K562 (cell line): ENCODE results near the gene NSF. TPM values are rescaled to one million over a fixed set of nuclear protein-coding genes. Genes with fewer than 3 reads are reported as not detected.

ENCODE experiments used
- ARID4B ChIP-seq: sonication (generic); formaldehyde crosslinking; IDR thresholded peaks from 2 replicates; pipeline ENCODE4 v1.8.0; 2022; ENCODE audit warnings: mild to moderate bottlenecking, missing genetic modification reagents
- ATF4 ChIP-seq: fragments of 450-650 bp; formaldehyde crosslinking; IDR thresholded peaks from 2 replicates; pipeline ENCODE4 v1.4.0; 2022; ENCODE audit warnings: mild to moderate bottlenecking, moderate library complexity
- CEBPB ChIP-seq: fragments of 450-650 bp; IDR thresholded peaks from 2 replicates; pipeline ENCODE4 v1.6.1; 2016; ENCODE audit warnings: missing genetic modification characterization, missing compliant biosample characterization
- CEBPG ChIP-seq, 3 experiments: fragments of 200-800 bp in 1 of 3; sonication (Bioruptor generic) in 1 of 3; sonication (generic) in 1 of 3; formaldehyde crosslinking in 1 of 3; IDR thresholded peaks in 2 of 3; conservative IDR thresholded peaks in 1 of 3; 2 replicates each; pipeline versions ENCODE4 v1.6.1 to v1.8.0; 2016 to 2022; ENCODE audit warnings: missing compliant biosample characterization in 2 of 3, missing genetic modification characterization in 2 of 3, mild to moderate bottlenecking in 1 of 3, missing genetic modification reagents in 1 of 3
- DLX4 ChIP-seq: fragments of 250-450 bp; sonication (Bioruptor Pico); IDR thresholded peaks from 2 replicates; pipeline ENCODE4 v1.6.1; 2021; ENCODE audit warnings: mild to moderate bottlenecking
- E2F6 ChIP-seq, 2 experiments: IDR thresholded peaks; 2 replicates each; pipeline ENCODE4 v1.6.1; 2011; ENCODE audit warnings: borderline replicate concordance in 1 of 2, control low read depth in 1 of 2, low read depth in 1 of 2, low read length in 1 of 2, mild to moderate bottlenecking in 1 of 2, mixed read lengths in 1 of 2, moderate library complexity in 1 of 2; ENCODE audit not compliant: insufficient read depth in 1 of 2, insufficient read length in 1 of 2, poor library complexity in 1 of 2, severe bottlenecking in 1 of 2; ENCODE audit errors: extremely low read depth in 1 of 2
- ELF2 ChIP-seq: fragments of 250-450 bp; sonication (Bioruptor Pico); IDR thresholded peaks from 2 replicates; pipeline ENCODE4 v1.5.0; 2021; ENCODE audit warnings: mild to moderate bottlenecking
- ETV5 ChIP-seq: sonication (generic); formaldehyde crosslinking; IDR thresholded peaks from 2 replicates; pipeline ENCODE4 v1.4.0; 2020; ENCODE audit warnings: low read depth, mild to moderate bottlenecking, missing genetic modification reagents
- FOSL1 ChIP-seq: fragments of 200-800 bp; sonication (Bioruptor generic); conservative IDR thresholded peaks from 2 replicates; pipeline ENCODE4 v1.6.1; 2016; ENCODE audit warnings: missing genetic modification characterization, missing compliant biosample characterization
- HNRNPK ChIP-seq: fragments of 200-400 bp; formaldehyde crosslinking; IDR thresholded peaks from one replicate; pipeline ENCODE4 v1.6.1; 2018; ENCODE audit warnings: mild to moderate bottlenecking, low read depth, low read length; ENCODE audit not compliant: poor library complexity, severe bottlenecking
- HNRNPLL ChIP-seq: fragments of 200-400 bp; formaldehyde crosslinking; IDR thresholded peaks from 2 replicates; pipeline ENCODE4 v1.6.1; 2017; ENCODE audit warnings: low read length, low read depth, mild to moderate bottlenecking; ENCODE audit not compliant: poor library complexity, severe bottlenecking
- NFE2 ChIP-seq: IDR thresholded peaks from 2 replicates; pipeline ENCODE4 v1.6.1; 2014; ENCODE audit warnings: antibody characterized with exemption, low read depth
- NRF1 ChIP-seq, 2 experiments: fragments of 450-650 bp; IDR thresholded peaks in 1 of 2; conservative IDR thresholded peaks in 1 of 2; 2 replicates each; pipeline ENCODE4 v1.6.1; 2014; ENCODE audit warnings: mild to moderate bottlenecking in 2 of 2
- RBM25 ChIP-seq: fragments of 200-400 bp; formaldehyde crosslinking; IDR thresholded peaks from 2 replicates; pipeline ENCODE4 v1.6.1; 2018; ENCODE audit warnings: low read length, low read depth, moderate library complexity; ENCODE audit not compliant: severe bottlenecking
- RNF2 ChIP-seq: sonication (generic); IDR thresholded peaks from 2 replicates; pipeline ENCODE4 v1.6.1; 2016
- STAT5B ChIP-seq: fragments of 250-450 bp; sonication (Bioruptor Pico); IDR thresholded peaks from 2 replicates; pipeline ENCODE4 v1.8.0; 2021; ENCODE audit warnings: mild to moderate bottlenecking, inconsistent platforms
- TEAD1 ChIP-seq, 2 experiments: fragments of 450-650 bp in 1 of 2; sonication (generic) in 1 of 2; formaldehyde crosslinking; IDR thresholded peaks; 2 replicates each; pipeline versions ENCODE4 v1.4.0 to v1.8.0; 2020 to 2022; ENCODE audit warnings: mild to moderate bottlenecking in 2 of 2, missing genetic modification reagents in 1 of 2
- ZFPM2 ChIP-seq: fragments of 250-450 bp; sonication (Bioruptor Pico); IDR thresholded peaks from 2 replicates; pipeline ENCODE4 v1.5.1; 2022; ENCODE audit warnings: mild to moderate bottlenecking
- ZNF408 ChIP-seq: fragments of 250-450 bp; sonication (Bioruptor Pico); IDR thresholded peaks from 2 replicates; pipeline ENCODE4 v1.4.0; 2020; ENCODE audit warnings: low read depth, mild to moderate bottlenecking, moderate library complexity
- ZNF436 ChIP-seq: fragments of 250-450, 450-650 bp; sonication (Bioruptor Pico); formaldehyde crosslinking; IDR thresholded peaks from 2 replicates; pipeline ENCODE4 v1.7.0; 2020; ENCODE audit warnings: mild to moderate bottlenecking
- ZNF561 ChIP-seq: fragments of 450-650 bp; formaldehyde crosslinking; conservative IDR thresholded peaks from 2 replicates; pipeline ENCODE4 v1.4.0; 2020; ENCODE audit warnings: mild to moderate bottlenecking, moderate library complexity
- polyA plus RNA-seq, 8 experiments: library from polyadenylated mRNA; depleted of rRNA in 4 of 8; stranded (reverse) in 5 of 8; unstranded in 3 of 8; fragments of >200 nt; fragmentation: Nextera tagmentation in 2 of 8; fragmentation: Illumina TruSeq in 1 of 8; extraction: Ambion mirVana in 2 of 8; extraction: Trizol in 1 of 8; gene quantifications; 2 replicates each; pipeline versions ENCODE4 v1.2.1 to v1.2.3, GENCODE V29; 2011 to 2014; ENCODE audit warnings: inconsistent platforms in 1 of 8, missing spikeins in 1 of 8
- total RNA-seq, 7 experiments: library from RNA; depleted of rRNA in 6 of 7; stranded (reverse); fragments of >200 nt in 6 of 7; fragmentation: Illumina TruSeq in 2 of 7; extraction: Trizol in 2 of 7; gene quantifications; 2 replicates each; pipeline versions ENCODE4 v1.2.1 to v1.2.3, GENCODE V29; 2011 to 2021; ENCODE audit warnings: low replicate concordance in 1 of 7

The NSF gene
- total and polyA plus RNA-seq, 9 of the 15 experiments (the other 6 are each of a cell fraction or from before 2014, with no cell fraction given) = 16.7 to 39.8 (median 36.7) TPM

GRCh38 chr17:46770818-46771560 is 180.5 kb downstream of the NSF start (continued):
- TF ChIP-seq TEAD1 (CRISPR knock-in tag; IDR thresholded peaks at IDR 0.05) = no peak
- no peak for TF ChIP-seq ZNF436 (CRISPR knock-in tag)
- no peak for TF ChIP-seq DLX4 (CRISPR knock-in tag)
- peak; percentile 14 to 69 for TF ChIP-seq E2F6 (IDR thresholded peaks at IDR 0.05; ENCODE audit: borderline replicate concordance in 1 of 2, extremely low read depth in 1 of 2, insufficient read depth in 1 of 2, insufficient read length in 1 of 2, low read depth in 1 of 2, low read length in 1 of 2, poor library complexity in 1 of 2, severe bottlenecking in 1 of 2)
- TF ChIP-seq CEBPG (CRISPR knock-in tag; IDR thresholded peaks at IDR 0.05) = no peak
- no peak for TF ChIP-seq CEBPG (tag; conservative IDR thresholded peaks at IDR 0.05 in 1 of 2, IDR thresholded peaks at IDR 0.05 in 1 of 2)
- TF ChIP-seq CEBPB (tag) = no peak
- no peak for TF ChIP-seq ELF2 (CRISPR knock-in tag)
- TF ChIP-seq NFE2 = no peak
- TF ChIP-seq RNF2 = no peak
- TF ChIP-seq ZNF408 (CRISPR knock-in tag) = no peak
- TF ChIP-seq ARID4B (CRISPR knock-in tag) = no peak
- no peak for TF ChIP-seq HNRNPK
- no peak for TF ChIP-seq ZFPM2 (CRISPR knock-in tag)
- no peak for TF ChIP-seq STAT5B (CRISPR knock-in tag)
- no peak for TF ChIP-seq ETV5
- no peak for TF ChIP-seq ATF4 (CRISPR knock-in tag)
- TF ChIP-seq NRF1 (conservative IDR thresholded peaks at IDR 0.05 in 1 of 2, IDR thresholded peaks at IDR 0.05 in 1 of 2) = peak; percentile 91 to 92
- TF ChIP-seq ZNF561 (CRISPR knock-in tag) = no peak
- peak; percentile 17 for TF ChIP-seq FOSL1
- TF ChIP-seq HNRNPLL = peak; percentile 18
- no peak for TF ChIP-seq RBM25
